Urothelium cell line (cell line): ENCODE results near the gene MDFI.

Source experiments
- DNase-seq: peaks from one replicate; pipeline ENCODE4 v3.0.0; 2011; ENCODE audit warnings: low spot score, mixed read lengths
- FAIRE-seq: peaks from 2 replicates; lab custom pipeline; 2011; peaks lifted over from hg19 to GRCh38; lab: Jason Lieb, UNC

MDFI gene

DNA sequence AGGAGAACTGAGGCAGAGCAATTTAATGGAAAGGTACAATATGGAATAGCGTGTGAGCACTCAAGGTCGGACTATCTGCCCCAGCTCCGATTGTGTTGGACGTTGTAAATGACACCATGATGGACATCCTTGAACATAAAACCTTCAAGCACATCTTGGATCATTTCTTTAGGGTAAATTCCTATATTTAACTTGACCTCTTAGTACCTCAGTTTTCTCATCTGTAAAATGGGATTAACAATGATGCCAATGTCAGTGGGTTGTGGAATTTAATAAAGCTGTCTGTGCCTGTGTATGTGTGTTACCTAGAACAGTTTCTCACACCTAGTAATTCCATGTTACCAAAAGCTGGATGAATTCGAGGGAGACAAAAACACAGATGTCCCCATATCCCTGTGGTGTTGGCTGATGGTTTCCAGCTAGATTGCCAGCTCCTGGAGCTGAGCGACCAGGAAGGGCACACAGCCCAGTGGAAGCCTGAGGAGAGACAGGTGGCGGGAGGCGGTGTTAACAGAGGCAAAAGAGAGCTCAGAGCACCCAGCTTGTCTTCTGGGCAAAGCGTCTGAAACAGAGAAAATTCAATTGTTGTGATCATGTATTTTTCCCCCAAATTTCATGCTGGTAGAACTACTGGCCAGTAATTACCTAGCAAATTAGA lies 32.6 kb downstream of the MDFI start:
- no peak for DNase-seq
- no peak for FAIRE-seq

DNA sequence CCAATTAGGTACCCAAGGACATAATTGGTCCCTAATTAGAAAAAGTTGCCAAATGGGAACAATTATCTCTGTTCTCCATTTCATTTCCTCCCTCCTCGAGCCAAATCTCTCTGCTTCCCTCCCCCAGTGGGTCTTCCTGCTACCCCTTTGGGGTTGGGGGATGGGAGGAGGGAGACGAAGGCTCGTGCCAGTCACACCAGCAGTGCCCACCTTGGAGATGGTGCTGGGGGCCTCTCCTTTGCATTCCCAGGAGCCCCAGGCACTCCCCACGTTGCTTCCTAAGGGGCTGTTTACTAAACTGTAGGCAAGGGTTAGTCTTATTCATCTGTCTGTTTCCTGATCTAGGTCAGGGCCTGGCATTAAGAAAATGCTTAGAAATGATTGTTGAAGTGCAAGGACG lies 33.1 kb downstream of the MDFI start:
- FAIRE-seq (no peak), DNase-seq (no peak)

DNA sequence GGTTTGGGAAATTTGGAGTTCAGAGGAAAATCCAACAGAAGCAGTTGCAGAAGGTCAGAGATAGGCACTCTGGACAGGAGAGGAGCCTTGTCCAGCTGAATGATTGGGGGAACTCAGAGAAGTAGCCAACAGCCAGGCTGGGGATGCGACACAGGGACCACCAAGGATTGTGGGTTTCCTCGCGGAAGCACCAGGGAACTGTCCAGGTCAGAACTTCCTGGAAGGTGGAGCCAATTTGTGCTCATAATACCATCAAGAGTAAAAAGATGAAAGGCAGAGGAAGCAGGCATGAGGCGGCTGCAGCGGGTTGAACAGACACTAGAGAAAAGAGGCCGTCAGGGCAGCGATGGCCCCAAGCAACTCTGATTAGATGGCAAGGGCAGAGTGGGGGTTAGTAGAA lies 33.7 kb downstream of the MDFI start:
- DNase-seq (no peak), FAIRE-seq (no peak)

DNA sequence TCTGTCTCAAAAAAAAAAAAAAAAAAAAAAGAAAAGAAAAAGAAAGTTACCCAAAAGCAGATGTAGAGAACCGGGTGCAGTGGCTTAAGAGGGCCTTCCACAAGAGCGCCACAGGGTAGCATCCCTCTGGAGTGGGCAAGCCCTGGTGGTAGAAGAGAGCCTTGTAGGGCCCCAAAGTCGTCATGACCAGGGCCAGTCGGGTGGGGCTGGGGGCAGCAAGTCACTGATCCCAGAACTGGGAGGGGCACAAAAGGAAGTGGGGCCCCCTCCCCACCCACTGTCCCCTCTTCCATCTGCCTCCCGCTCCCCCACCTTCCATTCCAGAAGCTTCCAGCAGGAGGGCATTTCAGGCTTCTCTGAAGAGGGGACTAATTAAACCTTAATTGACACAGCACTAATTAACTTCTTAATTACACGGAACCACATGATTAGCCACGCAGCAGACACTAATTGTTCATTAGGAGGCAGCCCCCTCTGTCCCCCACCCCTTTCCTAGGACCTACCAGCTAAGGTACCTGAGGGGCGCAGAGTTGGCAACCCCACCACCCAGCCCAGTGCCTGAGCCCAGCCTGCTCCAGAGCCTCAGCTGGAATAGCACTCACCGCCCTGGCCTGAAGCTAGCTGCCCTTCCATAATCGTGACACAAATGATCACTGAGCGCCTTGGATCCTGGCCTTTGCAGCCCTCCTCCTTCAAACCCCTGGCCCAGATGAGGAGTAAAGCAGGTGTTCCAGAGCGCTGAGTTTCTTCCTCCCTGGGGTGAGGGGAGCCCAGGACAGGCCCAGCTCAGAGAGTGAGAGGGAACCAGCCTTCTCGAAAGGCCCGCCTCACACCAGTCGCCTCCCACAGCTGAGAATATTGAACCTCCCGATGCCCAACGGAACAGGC lies 34.8 kb downstream of the MDFI start:
- FAIRE-seq (no peak), DNase-seq (no peak)

DNA sequence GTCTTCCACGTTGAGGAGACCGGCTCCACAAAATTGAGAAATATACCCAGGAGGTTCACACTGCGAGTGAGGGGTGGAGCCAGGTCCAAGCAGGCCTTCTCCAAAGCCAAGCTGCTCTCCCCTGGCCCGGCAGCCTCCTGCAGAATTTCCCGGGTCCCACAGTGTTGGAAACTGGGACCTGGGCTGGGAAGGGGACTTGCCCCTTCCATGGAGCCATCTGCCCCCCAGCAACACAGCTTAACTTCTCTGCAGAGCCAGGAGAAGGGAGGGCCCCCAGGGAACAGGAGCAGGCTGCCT lies 35.4 kb downstream of the MDFI start:
- FAIRE-seq: no peak
- no peak for DNase-seq

DNA sequence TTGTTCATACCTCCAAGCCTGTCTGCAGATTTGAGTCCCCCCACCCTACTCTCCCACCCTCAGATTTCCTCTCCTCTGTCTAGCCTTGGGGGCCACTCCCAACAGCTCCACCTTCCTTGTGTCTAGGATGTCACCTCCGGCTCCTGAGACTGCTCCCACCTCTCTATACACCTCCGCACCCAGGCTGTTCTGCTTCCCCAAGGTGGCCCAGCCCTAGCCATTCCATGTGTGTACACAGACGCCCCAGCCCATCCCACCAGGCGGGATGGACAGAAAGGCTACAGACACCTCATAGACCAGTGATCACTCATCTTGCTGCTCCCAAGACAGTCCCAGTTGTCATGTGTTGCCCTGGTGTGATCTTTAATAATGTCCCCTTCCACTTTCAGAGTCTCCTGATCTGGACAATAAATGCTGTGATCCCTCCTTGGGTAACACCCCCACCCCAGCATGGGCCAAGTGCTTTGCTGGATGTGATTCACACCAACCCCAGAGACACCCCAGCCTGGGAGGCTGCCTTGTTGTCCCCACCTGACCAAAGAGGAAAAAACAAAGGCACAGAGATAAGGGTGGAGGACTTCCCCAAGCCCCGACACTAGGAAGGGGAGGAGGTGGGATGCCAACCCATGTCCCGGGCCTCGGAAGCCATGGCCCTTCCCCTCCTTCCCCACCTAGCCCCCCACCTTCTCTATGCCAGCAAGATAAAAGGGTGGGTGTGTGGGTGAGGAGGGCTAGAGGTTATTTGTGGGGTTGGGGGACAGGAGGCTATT lies 36.1 kb downstream of the MDFI start:
- DNase-seq (no peak), FAIRE-seq (no peak)

DNA sequence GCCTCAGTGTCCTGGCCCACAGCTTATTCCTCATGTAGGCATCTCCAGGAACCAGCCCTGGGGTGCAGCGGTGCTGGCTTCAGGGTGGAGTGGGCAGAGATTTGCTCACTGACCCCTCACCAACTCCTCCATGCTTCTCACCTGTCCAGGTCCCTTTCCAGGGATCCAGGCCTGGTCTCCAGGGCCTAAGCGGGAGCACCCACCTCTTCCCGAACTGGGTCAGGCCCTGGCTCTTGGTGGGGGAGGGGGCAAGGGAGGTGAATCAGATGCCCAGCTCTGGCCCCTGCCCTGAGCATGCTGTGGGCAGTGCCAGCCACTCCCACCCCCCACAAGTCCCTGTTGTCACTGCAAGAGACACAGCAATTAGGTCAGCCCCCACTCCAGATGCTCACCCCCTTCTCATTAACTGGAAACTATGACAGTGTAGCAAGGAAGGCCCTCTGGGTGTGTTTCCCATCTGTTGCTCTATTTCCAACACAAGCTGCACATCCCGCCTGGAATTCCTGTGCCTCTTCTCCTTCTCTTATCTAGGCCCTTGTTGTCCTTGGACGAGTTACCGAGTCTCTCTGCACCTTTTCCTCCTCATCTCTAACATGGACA lies 37.0 kb downstream of the MDFI start:
- DNase-seq: no peak
- FAIRE-seq: no peak

DNA sequence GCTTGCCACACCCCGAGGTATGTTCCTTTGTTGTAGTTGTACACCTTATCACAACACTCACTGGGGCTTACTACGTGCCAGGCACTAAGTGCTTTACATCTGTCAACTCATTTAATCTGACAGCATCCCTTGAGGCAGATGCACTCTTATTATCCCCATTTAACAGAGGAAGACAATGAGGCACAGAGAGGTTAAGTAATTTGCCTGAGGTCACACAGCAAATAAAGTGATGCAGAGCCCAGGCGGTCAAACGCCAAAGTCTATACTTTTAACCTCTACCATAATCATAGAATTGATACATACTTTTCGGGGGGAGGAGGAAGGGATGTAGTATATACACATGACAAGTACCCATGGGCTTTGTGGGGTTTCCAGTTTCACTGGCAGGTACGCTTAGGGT lies 37.7 kb downstream of the MDFI start:
- FAIRE-seq (no peak), DNase-seq (no peak)

DNA sequence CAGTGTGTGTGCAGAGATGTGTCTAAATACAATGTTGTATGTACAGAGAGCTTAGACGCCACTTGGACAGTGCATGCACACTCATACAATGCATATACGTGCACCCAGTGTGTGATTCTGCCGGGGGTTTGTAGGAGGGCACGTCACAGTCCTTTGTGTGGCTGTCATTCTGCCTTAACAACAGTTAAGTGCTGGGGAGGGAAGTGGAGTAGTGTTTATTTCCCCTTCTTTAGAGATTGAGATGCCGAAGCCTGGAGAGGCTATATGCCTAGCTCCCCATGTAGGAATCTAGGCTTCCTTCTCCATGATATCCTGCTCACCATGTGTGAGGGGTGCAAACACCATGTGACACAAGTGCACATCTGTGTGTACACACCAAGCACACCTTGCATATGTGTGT lies 38.2 kb downstream of the MDFI start:
- no peak for DNase-seq
- no peak for FAIRE-seq

DNA sequence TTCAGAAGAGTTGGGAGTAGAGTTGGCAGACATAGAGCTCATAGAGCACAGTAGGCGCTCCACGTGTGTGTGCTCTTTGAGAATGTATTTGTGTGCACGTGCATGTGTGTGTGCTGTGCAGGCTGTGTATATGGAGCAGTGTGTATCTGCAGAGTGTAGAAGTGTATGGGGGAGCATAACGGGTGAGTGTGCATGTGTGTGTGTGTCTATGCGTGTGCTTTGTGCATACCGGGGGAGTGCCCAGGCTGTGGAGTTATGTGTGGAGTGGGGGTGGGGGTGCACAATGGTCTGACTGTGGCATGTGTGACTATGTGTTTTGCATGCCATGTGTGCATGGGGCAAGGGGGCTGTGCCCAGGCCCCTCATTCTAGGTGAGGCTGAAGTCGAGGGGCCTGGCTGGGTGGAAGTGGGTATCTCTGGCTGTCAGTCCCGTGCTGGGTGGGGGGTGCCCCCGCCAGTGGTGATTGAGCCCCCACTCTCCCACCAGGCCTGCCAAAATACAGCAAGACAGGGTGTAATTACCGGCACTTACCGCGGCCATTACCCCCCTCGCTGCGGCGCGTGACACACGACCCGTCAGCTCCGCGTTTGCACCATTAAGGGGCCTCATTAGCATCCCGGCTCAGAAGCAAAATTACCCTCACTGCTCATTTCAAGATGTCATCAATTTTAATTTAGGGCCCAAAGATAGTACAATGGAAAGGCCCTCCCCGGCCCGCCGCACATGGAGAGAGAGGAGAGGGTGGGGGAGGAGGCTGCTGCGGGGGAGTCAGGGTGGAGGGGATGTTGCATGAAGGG lies 39.1 kb downstream of the MDFI start:
- DNase-seq (no peak), FAIRE-seq (no peak)

DNA sequence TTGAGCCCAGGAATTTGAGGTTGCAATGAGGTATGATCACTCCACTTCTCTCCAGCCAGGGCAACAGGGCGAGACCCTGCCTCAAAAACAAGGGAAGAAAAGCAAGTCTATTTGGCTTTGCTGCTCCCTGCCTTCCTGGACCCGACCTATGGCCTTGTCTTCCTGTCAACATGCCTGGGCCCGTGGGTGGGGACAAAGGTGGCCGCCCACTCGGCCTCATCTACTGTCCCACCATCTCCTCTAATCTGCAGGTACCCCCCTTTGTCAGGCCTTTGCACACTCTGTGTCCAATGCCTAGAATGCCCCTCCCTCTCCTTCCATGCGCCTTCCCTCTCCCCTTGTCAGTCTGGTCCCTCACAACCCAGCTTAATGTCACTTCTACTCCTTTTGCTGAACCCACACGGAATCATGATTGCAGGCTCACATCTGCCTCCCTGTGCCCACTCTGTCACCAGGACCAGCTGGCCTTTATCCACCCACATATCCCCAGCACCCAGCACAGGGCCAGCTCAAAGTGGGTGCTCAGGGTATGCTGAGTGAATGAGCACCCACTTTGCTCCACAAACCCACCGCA lies 40.3 kb downstream of the MDFI start:
- DNase-seq (no peak), FAIRE-seq (no peak)

DNA sequence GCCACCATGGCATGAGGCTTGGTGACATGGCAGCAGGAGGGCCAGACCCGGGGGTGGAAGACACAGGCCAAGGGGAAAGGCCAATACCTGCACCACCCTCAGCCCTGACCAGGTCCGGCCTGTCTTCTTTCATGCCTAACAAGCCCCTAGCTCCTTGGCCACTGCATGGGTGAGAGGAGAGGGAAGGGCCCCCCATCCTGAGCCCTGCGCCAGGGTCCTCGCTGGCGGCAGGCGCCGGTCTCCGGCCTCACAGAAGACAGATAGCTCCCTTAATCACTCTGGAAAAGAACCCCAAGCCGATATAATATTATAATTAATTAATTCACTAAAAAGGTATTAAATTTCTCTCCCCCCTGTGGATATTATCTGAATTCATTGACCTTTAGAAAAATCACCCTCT lies 41.4 kb downstream of the MDFI start:
- FAIRE-seq (no peak), DNase-seq (no peak)

DNA sequence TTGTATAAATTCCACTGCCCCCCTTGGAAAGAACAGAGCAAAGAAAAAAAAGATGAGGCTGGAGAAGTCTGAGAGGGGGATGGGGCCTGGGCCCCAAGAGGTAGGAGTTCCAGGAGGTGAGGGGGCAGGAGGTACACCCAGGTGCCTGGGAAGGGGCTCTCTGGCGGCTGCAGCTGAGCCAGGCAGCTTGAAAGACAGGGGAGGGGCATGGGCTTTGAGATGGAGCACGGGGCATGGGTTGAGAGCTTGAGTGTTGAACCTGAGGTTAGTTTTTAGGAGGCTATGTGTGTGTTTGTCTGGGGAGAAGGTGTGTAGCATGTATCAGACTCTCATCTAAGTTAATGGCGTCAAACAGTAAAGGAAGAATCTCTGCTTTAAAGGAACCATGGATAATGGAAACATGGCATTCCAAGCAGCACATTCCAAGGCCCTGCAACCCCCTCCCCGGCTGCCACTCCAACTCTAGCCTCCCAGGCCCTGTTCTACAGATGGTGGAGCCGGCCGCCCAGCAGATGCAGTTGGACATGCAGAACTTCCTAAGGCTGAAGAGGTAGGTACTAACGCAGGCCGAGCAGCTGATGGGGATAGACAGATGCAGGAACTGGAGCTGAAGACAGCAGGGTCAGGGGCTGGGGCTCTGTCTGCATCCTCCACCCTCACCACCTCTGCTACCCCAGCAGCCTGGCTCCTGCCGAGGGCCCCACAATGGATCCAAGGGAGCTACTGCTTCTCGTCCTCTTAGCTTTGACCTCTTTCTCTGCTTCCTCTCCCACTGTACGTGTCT lies 42.1 kb downstream of the MDFI start:
- FAIRE-seq (no peak), DNase-seq (no peak)

DNA sequence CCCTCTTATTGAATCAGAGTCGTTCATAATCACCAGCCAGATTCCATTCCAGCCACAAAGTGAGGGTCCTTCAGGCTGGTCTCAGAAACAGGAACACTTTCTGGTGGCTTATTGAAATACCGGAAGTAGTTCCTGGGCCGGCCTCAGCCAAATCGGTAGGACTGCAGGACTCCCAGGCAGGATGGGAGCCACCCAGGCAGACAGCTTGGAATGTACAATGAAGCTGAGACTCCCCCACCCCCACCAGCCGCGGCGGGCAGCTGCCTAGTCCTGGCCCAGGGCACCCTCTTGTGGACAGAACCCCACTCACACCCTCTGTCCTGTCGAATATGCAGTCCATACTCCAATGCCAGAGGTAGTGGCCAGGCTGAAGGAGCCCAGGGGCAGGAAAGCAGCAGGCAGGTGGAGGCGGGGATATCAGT lies 43.8 kb downstream of the MDFI start:
- DNase-seq: peak; percentile 96
- peak; percentile 92 for FAIRE-seq

DNA sequence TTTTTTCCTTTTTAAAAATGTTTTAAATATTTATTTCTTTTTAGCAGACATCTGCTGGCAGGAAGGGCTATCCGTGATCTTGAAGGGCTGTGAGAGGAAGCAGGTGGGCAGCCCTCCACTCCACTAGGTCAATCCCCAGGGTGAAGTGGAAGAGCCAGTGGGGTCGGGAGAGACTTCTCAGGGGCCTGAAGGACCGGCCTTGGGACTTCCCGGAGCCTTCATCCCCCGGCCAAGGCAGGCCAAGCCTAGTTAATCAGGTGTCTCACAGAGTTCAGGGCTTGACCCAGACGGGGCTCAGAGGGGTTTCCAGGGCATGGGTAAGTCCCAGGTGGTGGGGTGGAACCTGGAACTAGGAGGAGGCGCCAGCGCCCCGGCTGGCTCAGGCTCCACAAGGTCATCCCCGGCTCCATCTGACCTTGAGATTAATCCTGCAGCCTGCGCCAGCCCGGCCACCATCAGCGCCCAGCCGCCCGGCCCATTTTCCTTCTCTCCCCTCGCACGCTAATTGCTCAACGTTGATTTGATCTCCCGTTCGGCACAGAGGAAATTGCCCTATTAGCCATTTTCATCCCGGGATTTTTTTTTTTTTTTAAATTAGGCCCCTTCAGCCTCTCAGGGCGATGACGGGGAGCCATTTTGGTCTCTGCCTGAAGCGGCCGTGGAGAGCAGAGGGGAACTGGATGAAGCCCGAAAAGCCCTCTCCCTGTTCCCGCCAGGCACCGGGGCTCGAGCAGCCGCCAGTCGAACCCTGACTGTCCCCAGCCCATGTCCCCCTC lies 44.4 kb downstream of the MDFI start:
- DNase-seq: no peak

DNA sequence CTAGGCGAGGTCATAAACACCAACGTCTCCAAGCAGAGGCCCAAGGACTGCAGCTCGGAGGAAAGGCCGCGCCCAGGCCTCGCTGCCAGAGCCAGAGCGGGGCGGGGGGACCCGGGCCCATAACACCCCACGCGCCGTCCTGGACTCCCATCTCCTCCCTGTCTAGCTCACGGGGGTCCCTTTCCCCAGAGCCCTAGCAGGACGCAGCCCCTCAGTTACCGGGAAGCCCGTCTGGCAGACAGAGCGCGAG lies 44.9 kb downstream of the MDFI start:
- DNase-seq (no peak), FAIRE-seq (no peak)

More for the DNA sequence above, 44.4 kb downstream of the MDFI start:
- no peak for FAIRE-seq

DNA sequence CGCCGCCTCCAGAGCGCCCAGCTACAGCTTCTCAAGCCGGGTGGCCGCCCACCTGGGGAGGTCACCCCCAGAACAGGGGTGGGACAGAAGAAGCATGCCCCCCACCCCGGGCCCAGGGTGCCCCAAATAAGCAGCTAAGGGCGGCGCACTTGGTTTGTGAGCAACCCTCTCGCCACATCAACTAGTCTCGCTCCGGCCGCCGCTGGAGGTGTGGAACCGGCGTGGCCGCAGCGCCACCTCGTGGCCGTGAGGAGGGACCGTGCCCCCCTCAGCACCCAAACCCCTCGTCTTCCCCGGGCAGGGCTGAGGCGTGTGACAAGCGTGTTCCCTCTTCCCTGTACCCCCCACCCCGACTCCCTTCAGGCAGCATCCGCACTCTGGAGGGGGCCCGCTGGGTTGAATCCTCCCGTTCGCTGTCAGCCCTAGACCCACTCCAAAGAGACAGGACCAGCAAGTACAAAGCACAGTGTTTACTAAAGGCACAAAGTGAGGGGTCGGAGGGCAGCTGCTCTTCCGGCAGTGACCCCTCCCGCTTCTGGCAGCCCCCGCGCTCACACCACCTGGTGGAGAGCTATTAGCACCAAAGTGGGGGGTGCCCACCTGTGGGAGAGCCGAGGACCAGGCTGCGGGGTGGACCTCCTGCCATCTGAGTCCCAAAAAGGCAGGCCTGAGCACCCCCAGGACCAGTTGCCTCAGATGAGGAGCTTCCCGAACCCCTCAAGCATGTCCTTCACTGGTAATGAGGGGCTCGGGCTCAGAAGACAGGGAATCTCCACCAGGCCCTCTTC lies 45.4 kb downstream of the MDFI start:
- FAIRE-seq: peak; percentile 93

More for the DNA sequence above, 45.4 kb downstream of the MDFI start:
- peak; percentile 89 for DNase-seq
